ENCODE measurements around the gene ARHGAP29.

ARHGAP29 gene

DNA sequence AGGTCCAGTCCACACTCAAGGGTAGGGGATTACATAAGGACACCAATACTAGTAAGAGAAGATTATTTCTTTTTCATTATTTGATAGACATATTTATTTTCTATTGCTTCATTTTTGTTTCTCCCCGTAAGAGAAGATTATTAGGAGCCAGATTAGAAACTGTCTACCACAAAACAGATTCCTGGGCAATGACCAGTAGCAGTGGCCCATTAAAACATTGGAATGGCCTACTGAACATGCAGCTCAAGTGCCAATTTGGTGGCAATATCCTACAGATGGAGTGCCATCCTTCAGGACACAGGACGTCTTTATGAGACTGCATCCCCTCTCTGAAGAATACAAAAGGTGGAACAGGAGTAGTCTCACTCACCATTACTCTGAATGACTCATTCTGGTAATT, 34.0 kb upstream of the ARHGAP29 start (continued):
- TF ChIP-seq, protein P1, sequence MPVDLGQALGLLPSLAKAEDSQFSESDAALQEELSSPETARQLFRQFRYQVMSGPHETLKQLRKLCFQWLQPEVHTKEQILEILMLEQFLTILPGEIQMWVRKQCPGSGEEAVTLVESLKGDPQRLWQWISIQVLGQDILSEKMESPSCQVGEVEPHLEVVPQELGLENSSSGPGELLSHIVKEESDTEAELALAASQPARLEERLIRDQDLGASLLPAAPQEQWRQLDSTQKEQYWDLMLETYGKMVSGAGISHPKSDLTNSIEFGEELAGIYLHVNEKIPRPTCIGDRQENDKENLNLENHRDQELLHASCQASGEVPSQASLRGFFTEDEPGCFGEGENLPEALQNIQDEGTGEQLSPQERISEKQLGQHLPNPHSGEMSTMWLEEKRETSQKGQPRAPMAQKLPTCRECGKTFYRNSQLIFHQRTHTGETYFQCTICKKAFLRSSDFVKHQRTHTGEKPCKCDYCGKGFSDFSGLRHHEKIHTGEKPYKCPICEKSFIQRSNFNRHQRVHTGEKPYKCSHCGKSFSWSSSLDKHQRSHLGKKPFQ (tag by site-specific recombination; IDR thresholded peaks at IDR 0.05) = no peak
- no peak for TF ChIP-seq ZNF248 (tag by site-specific recombination; IDR thresholded peaks at IDR 0.05)

DNA sequence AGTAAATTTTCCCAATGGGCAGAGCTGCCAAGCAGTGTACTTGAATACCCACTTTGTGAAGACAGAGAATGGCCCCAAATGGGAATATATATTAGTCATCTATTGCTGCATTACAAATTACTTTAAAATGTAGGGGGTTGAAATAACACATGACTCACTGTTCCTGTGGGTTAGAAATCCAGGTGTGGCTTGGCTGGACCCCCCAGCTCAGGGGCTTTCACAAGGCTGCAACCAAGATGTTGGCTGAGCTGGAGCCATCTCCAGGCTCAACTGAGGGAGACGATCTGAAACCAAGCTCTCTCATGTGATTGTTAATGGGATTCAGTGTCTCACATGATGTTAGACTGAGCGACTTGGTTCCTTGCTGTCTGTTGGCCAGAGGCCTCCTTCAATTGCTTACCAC, 33.4 kb upstream of the ARHGAP29 start:
- no peak overlapping the region for H3K27ac ChIP-seq (ENCODE audit: extremely low read depth, low read depth, low read length)
- TF ChIP-seq ZNF10 (tag by site-specific recombination; IDR thresholded peaks at IDR 0.05) (no peak), BCL11B (tag by site-specific recombination; IDR thresholded peaks at IDR 0.05; ENCODE audit: low read depth) (no peak), ZNF133 (tag by site-specific recombination; IDR thresholded peaks at IDR 0.05) (no peak), ZNF239 (tag by site-specific recombination; IDR thresholded peaks at IDR 0.05) (no peak), ZNF544 (tag by site-specific recombination; IDR thresholded peaks at IDR 0.05) (no peak), GLIS1 (tag by site-specific recombination; IDR thresholded peaks at IDR 0.05) (peak; percentile 81), BCL11A (tag by site-specific recombination; IDR thresholded peaks at IDR 0.05; ENCODE audit: low read depth) (no peak)
- H3K4me1 ChIP-seq (ENCODE audit: control insufficient read depth, insufficient read depth, low read length) = no peaks in the 10 kb centered on the region
- no peak overlapping the region for H3K4me3 ChIP-seq (ENCODE audit: low read depth, low read length)
- CTCF ChIA-PET = interaction anchor here (0.6 to 1.8 kb wide), 4 partner anchors 12 to 65 kb away, joined by 3 to 7 read pairs (median 4); no protein-coding TSS in a partner anchor
- POLR2A ChIA-PET = interaction anchor here (1.3 kb wide), 1 partner anchor 12 kb away, joined by 3 read pairs; no protein-coding TSS in a partner anchor
- H3K36me3 ChIP-seq (ENCODE audit: control insufficient read depth in 2 of 2, insufficient read depth in 1 of 2, low read length in 2 of 2) = no peaks in the 10 kb centered on the region
- H3K9me3 ChIP-seq (ENCODE audit: control insufficient read depth, insufficient read depth, low read depth, low read length) = no peaks in the 10 kb centered on the region

DNA sequence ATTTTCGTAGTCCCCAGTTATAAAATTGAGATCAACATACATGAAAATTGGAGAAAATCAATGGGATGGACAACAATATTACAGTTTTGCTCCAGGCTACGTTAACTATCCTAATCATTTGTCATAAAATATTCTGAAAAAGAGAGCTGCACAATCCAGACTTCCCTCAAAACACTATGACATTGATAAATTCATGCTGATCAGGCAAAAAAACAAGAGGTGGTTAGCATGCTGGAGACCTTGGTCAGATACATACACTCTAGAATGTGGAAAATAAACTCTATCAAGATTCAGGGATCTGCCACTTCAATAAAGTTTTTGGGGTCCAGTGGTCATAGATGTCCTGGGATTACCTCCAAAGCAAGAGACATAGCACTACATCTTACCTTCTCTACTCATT, 32.5 kb upstream of the ARHGAP29 start:
- ChIA-PET CTCF (interaction anchor here (0.9 to 1.8 kb wide), 3 partner anchors 11 to 66 kb away, joined by 3 to 7 read pairs (median 5); no protein-coding TSS in a partner anchor), POLR2A (interaction anchor here (1.3 kb wide), 1 partner anchor 11 kb away, joined by 3 read pairs; no protein-coding TSS in a partner anchor)
- Histone ChIP-seq H3K4me3 (ENCODE audit: low read depth, low read length) (no peak overlapping the region), H3K4me1 (ENCODE audit: control insufficient read depth, insufficient read depth, low read length) (no peaks in the 10 kb centered on the region), H3K36me3 (ENCODE audit: control insufficient read depth in 2 of 2, insufficient read depth in 1 of 2, low read length in 2 of 2) (no peaks in the 10 kb centered on the region), H3K9me3 (ENCODE audit: control insufficient read depth, insufficient read depth, low read depth, low read length) (no peaks in the 10 kb centered on the region), H3K27ac (ENCODE audit: extremely low read depth, low read depth, low read length) (no peak overlapping the region)
- TF ChIP-seq ZNF274 (IDR thresholded peaks at IDR 0.05; ENCODE audit: low read length) (no peak), ZNF274 (tag by site-specific recombination; IDR thresholded peaks at IDR 0.05; ENCODE audit: borderline replicate concordance) (no peak), ZNF791 (tag by site-specific recombination; IDR thresholded peaks at IDR 0.05) (no peak), IKZF3 (tag by site-specific recombination; IDR thresholded peaks at IDR 0.05) (no peak), ZNF747 (tag by site-specific recombination; IDR thresholded peaks at IDR 0.05) (no peak), ZNF121 (tag by site-specific recombination; IDR thresholded peaks at IDR 0.05) (no peak), ZNF366 (tag by site-specific recombination; conservative IDR thresholded peaks at IDR 0.05) (no peak), OSR2 (tag by site-specific recombination; IDR thresholded peaks at IDR 0.05) (no peak), ZNF707 (tag by site-specific recombination; IDR thresholded peaks at IDR 0.05) (no peak), REPIN1 (tag by site-specific recombination; IDR thresholded peaks at IDR 0.05; ENCODE audit: low read depth) (no peak), ZFP3 (tag by site-specific recombination; IDR thresholded peaks at IDR 0.05; ENCODE audit: low read depth) (no peak), ZNF558 (tag by site-specific recombination; IDR thresholded peaks at IDR 0.05) (no peak)
- TF ChIP-seq, protein P2, sequence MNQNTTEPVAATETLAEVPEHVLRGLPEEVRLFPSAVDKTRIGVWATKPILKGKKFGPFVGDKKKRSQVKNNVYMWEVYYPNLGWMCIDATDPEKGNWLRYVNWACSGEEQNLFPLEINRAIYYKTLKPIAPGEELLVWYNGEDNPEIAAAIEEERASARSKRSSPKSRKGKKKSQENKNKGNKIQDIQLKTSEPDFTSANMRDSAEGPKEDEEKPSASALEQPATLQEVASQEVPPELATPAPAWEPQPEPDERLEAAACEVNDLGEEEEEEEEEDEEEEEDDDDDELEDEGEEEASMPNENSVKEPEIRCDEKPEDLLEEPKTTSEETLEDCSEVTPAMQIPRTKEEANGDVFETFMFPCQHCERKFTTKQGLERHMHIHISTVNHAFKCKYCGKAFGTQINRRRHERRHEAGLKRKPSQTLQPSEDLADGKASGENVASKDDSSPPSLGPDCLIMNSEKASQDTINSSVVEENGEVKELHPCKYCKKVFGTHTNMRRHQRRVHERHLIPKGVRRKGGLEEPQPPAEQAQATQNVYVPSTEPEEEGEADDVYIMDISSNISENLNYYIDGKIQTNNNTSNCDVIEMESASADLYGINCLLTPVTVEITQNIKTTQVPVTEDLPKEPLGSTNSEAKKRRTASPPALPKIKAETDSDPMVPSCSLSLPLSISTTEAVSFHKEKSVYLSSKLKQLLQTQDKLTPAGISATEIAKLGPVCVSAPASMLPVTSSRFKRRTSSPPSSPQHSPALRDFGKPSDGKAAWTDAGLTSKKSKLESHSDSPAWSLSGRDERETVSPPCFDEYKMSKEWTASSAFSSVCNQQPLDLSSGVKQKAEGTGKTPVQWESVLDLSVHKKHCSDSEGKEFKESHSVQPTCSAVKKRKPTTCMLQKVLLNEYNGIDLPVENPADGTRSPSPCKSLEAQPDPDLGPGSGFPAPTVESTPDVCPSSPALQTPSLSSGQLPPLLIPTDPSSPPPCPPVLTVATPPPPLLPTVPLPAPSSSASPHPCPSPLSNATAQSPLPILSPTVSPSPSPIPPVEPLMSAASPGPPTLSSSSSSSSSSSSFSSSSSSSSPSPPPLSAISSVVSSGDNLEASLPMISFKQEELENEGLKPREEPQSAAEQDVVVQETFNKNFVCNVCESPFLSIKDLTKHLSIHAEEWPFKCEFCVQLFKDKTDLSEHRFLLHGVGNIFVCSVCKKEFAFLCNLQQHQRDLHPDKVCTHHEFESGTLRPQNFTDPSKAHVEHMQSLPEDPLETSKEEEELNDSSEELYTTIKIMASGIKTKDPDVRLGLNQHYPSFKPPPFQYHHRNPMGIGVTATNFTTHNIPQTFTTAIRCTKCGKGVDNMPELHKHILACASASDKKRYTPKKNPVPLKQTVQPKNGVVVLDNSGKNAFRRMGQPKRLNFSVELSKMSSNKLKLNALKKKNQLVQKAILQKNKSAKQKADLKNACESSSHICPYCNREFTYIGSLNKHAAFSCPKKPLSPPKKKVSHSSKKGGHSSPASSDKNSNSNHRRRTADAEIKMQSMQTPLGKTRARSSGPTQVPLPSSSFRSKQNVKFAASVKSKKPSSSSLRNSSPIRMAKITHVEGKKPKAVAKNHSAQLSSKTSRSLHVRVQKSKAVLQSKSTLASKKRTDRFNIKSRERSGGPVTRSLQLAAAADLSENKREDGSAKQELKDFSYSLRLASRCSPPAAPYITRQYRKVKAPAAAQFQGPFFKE (tag by site-specific recombination; IDR thresholded peaks at IDR 0.05; ENCODE audit: borderline replicate concordance) = no peak
- TF ChIP-seq, protein P3, sequence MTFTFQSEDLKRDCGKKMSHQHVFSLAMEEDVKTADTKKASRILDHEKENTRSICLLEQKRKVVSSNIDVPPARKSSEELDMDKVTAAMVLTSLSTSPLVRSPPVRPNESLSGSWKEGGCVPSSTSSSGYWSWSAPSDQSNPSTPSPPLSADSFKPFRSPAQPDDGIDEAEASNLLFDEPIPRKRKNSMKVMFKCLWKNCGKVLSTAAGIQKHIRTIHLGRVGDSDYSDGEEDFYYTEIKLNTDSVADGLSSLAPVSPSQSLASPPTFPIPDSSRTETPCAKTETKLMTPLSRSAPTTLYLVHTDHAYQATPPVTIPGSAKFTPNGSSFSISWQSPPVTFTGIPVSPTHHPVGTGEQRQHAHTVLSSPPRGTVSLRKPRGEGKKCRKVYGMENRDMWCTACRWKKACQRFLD (tag by site-specific recombination; IDR thresholded peaks at IDR 0.05) = no peak
- TF ChIP-seq, protein P4, sequence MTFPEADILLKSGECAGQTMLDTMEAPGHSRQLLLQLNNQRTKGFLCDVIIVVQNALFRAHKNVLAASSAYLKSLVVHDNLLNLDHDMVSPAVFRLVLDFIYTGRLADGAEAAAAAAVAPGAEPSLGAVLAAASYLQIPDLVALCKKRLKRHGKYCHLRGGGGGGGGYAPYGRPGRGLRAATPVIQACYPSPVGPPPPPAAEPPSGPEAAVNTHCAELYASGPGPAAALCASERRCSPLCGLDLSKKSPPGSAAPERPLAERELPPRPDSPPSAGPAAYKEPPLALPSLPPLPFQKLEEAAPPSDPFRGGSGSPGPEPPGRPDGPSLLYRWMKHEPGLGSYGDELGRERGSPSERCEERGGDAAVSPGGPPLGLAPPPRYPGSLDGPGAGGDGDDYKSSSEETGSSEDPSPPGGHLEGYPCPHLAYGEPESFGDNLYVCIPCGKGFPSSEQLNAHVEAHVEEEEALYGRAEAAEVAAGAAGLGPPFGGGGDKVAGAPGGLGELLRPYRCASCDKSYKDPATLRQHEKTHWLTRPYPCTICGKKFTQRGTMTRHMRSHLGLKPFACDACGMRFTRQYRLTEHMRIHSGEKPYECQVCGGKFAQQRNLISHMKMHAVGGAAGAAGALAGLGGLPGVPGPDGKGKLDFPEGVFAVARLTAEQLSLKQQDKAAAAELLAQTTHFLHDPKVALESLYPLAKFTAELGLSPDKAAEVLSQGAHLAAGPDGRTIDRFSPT (tag by site-specific recombination; IDR thresholded peaks at IDR 0.05) = no peak

All from HEK293 (cell line).